HG03469 (cell line): ENCODE data around the gene GDF9.

Experiments
- ATAC-seq: cut with Tn5 transposase; IDR thresholded peaks from one replicate; pipeline ENCODE4 v1.9.1; 2021; ENCODE audit warnings: mild to moderate bottlenecking, moderate library complexity, moderate number of reproducible peaks; ENCODE audit not compliant: unreplicated experiment

Gene GDF9

DNA sequence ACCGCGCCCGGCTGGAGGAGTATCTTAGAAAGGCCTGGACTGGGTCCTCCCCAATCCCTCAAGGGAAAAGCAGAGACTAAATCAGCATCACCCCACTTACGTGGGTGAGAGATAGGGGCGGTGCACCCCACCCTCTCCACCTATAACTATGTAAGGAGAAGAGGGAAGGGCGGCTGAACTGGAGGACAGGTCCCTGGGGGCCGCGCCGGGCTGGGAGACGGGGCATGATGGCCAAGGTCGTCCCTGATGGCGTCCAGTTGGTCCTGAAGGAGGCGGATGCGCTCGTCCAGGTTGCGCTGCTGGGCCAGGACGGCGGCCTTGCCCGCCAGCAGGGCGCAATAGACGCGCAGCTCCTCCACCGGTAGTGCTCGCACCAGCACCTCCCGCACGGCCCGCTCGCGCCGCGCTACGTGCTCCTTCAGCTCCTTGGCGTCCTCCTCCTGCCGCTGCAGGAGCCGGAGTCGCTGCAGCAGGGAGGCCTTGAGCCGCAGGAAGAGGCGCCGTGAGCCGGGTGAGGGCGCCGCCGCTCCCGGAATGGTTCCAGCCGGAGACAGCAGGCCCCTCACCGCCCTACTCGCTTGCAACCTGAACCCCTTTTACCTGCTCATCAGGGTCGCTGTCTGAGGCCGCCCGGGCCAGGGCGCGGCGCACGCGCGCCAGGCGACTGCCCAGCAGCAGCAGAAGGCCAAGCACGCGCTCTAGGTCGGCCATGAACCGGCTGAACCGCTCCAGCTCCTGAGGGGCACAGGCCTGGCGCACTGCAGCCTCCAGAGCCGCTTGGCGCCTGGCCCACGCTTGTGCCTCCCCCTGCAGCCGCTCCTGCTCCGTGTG, 43.4 kb downstream of the GDF9 start:
- no peak for ATAC-seq

DNA sequence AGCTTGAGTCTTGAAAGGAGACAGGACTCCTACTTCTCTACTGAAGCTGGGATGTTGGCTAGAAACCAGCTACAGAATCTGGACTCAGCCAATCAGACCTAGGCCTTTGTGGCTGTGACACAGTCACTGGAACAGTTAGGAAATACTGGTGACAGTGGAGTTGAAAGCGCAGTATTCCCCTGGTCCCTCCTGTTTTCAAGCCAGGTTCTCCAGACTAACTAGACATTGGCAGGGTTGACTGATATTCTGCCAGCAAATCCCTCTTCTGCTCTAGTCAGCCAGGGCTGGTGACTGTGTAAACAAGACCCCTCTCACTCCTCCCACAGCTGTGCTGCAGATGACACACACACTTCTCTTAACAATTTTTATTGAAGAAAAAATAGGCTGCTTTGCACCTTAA, 44.5 kb downstream of the GDF9 start:
- ATAC-seq = no peak

DNA sequence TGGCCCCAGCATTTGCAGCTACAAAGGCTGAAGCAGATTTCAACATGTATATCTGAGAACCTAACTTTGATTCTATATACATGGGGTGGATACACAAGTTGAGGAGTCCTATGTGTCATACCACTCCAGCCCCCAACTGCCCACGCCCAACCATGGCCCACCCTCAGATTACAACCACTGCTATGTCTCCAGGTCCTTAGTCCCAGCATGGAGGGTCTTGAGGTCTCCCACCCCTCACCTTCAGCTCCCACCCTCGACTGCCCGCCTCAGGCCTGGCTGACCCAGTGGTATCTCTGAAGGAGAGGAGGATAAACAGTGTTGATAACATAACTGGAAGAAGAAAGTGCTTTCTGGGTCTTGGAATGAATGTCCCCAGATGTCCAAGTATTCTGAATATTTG, 44.9 kb downstream of the GDF9 start:
- ATAC-seq = no peak

DNA sequence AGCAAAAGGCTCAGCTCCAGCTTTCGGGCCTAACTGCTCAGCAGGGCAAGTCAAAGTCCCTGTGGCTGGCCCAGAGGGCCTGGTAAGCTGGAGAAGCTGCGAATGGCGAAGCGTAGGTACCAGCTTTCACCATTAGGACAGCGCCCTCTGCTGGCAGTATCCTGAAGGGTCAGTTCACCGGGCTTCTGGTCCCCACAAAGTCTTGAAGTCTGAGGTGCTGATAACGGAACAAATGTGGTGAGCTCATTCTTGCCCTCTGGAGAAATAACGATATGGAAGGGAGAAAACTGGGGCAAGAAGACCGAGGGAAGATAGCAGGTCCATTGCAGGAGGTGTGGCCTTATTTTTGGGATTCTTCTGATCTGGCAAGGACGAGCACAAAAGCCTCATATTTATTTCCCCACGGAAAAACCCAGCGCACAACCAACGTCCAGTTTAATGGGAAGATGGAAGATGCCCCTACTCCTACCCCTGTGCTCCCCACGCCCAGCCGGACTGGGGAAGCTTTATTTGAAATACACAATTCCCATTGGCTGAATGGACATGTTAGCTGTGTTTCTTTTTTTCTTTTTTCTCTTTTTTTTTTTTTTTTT, 46.0 kb downstream of the GDF9 start:
- no peak for ATAC-seq

DNA sequence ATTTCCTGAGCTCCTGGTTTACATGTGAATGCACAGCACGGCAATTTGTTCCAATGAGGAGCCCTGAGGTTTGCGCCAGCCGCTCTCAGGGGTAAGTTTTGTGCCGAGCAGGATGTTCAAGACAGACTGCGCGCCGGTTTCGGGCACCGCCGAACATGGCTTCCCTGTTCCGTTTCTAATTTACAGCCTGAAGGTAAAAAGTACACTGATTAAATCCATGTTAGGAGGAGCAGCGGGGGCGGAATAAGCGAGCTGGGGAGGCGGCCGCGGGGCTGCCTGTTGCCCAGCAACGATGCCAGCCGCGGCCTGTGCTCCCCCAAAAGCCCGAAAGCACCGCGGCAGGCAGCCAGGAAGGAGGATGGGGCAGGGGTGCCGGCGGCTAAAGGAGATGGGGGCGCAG, 46.8 kb downstream of the GDF9 start:
- no peak for ATAC-seq

DNA sequence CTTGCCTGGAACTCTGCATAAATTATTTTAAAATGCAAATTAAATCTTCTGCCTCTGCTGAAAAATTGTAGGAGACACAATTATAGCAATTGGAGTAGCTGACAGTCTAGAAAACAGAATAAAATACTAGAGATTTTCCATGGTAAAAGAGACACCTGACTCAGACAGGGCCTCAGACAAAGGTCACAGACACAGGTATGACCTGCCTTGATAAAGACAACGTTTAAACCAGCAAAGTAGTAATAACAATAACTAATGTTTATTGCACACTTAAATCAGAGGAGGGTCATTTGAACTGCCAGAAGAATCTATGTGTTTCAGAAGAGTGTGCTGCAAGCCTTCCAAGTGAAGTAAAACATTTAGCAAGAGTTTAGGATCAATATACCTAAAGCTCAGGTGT, 49.3 kb downstream of the GDF9 start:
- no peak for ATAC-seq

DNA sequence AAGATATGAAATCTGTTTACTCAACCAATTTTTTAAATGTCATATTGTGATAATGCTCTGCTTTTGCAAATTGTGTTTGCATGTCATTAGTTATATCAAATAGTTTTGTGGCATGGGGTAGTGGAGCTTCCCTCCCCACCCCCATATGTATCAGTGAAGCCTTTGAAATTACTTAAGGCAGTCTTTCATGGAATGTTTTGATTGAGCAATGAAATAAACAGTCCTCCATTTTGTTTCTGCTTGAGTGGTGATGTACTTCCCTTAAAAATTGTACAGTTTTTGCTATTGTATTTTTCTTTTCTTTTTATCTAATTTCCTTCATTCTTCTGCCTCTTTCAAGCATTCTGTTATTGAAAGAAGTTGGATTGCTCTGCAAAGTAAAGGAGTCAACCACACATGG, 49.7 kb downstream of the GDF9 start:
- ATAC-seq = no peak

DNA sequence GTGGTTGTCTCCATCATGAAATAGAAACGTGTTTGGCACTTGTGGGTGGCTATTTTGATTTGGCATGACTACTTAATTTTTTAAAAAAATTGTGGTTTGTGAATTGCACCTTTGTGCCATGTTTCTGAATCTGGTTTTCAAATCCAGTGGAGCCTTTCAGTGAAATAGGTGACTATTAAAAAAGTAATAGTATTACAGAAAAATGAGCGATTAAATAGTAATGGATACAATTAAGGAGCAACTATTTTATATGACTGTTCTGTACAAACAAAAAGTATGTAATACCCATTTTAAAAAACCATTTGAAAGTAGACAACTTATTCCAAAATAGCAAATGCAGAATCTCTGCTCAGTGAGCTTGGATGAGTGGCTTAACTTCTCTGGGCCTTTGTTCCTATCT, 50.2 kb downstream of the GDF9 start:
- ATAC-seq = no peak

DNA sequence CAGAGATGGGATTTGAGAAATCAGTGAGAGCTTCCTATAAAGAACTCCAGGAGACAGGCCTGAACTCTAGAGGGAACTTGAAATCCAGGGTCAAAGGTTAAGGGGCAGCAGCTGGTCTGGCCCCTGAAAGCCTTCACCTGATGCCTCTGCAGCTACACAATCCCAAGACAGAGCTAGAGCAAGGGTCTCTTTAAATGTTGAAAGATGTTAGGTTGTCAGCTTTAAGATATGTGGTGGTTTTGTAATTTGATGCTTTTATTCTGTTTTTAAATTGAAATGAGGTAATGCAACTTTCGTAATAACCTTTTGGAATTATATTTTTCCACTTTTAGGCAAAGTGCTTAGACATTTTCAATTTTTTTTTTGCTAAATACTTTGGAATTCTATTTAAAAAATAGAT, 50.8 kb downstream of the GDF9 start:
- no peak for ATAC-seq

DNA sequence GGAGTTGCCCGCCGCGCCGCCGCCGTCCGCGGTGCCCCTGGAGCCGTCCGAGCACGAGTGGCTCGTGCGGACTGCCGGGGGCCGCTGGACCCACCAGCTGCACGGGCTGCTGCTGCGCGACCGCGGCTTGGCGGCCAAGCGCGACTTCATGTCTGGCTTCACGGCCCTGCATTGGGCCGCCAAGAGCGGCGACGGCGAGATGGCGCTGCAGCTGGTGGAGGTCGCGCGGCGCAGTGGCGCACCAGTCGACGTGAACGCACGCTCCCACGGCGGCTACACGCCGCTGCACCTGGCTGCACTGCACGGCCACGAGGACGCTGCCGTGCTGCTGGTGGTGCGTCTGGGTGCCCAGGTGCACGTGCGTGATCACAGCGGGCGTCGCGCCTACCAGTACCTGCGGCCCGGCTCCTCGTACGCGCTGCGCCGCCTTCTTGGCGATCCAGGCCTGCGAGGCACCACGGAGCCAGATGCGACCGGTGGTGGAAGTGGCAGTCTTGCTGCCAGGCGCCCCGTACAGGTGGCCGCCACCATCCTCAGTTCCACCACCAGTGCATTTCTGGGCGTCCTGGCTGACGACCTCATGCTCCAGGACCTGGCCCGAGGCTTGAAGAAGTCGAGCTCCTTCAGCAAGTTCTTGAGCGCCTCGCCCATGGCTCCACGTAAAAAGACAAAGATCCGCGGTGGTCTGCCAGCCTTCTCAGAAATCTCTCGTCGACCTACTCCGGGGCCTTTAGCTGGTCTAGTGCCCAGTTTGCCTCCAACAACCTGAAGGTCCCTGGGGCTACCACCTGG, 51.6 kb downstream of the GDF9 start:
- ATAC-seq = no peak

DNA sequence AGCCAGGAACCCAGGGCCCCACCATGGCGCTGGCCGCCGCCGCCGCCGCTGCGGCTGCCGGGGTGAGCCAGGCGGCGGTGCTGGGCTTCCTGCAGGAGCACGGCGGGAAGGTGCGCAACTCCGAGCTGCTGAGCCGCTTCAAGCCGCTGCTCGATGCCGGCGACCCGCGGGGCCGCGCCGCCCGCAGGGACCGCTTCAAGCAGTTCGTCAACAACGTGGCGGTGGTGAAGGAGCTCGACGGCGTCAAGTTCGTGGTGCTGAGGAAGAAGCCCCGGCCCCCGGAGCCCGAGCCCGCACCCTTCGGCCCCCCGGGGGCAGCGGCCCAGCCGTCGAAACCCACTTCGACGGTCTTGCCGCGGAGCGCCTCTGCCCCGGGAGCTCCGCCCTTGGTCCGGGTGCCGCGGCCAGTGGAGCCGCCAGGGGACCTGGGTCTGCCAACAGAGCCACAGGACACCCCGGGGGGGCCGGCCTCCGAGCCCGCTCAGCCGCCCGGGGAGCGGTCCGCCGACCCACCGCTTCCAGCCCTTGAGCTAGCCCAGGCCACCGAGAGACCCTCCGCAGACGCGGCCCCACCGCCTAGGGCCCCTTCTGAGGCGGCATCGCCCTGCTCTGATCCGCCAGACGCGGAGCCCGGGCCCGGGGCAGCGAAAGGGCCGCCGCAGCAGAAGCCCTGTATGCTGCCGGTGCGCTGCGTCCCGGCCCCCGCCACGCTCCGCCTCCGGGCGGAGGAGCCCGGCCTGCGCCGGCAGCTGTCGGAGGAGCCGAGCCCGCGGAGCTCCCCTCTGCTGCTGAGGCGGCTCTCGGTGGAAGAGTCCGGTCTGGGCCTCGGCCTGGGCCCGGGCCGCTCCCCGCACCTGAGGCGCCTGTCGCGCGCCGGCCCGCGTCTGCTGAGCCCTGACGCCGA, 52.4 kb downstream of the GDF9 start:
- ATAC-seq = no peak

DNA sequence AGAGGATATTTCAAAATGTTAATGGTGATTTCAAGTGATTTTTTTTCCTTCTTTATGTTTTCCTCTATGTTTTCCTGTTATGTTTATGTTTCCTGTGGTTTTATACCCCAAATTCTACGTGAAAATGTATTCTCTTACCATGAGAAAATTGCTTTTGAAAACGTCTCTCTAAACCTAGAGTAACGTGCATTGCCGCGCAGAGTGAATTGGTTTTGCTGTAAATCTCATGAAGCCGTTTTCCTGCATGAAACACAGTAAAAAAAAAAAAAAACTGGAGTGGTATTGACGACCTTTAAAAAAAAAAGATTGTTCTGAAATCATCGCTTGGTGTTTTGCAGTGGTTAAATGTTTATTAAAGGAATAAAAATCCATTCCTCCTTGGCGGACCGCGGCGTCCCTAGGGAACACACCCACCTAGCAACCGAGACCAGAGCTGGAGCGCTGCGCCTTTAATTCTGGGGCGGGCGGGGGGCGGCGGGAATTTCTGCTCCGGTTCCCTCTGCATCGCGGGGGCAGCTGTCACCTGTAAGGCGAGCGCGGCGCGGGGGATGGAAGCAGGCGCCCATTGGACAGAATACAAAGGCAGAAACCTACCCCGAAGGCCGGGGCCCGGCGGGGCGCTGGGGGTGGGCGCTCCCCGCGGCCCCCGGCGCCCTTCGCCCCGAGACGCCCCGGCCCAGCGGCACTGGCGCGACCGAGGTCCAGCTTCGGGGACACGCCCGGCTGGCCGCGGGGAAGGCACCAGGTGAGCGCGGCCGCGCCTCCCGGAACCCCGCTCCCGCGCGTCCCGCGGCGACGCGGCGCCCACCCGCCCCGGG, 53.3 kb downstream of the GDF9 start, which contains the start of gene SOWAHA:
SOWAHA (plus strand) TSS at position 522 of the 818 bp plus-strand sequence. CDS start 320 bp downstream, outside the sequence.
- ATAC-seq = no peak

DNA sequence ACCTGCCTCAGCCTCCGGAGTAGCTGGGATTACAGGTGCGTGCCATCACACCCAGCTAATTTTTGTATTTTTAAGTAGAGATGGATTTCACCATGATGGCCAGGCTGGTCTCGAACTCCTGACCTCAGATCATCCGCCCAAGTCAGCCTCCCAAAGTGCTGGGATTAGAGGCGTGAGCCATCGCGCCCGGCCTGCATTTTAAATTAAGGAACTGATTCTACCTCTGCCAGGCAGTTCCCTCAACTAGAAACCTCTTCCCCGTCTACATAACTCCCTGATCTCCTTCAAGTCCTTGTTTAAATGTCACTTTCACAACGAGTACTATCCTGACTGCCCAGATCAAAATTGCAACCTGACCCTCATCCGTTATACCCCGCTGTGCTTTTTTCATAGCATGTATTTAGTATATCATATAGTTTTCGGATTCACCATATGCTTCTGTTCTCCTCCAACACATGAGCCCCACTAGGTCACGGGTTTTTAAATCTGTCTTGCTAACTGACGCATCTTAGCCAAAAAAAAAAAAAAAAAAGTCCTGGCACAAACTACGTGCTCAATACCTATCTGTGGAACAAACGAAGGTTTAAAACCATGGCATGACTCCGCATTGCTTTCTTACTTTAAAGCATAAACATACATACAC, 54.0 kb downstream of the GDF9 start:
- ATAC-seq = no peak
